Measurements from ENCODE around the gene COX17. TPM values are rescaled to one million over a fixed set of nuclear protein-coding genes. Genes with fewer than 3 reads are reported as not detected.
A peak's percentile ranks its signal among the peaks of the same experiment; 100 is the strongest.

COX17 gene
- total RNA-seq, 4 donors from 2014 or later, result 31.9 to 84.8 (median 62.7) TPM

- H3K36me3 ChIP-seq, result peaks cover 0 to 25% of the 10 kb centered on the region in 2 donors
These were observed 37.5 kb downstream of the COX17 start for GRCh38 chr3:119639494-119640350.

GRCh38 chr3:119637679-119638477 is 39.3 kb downstream of the COX17 start:
- TF ChIP-seq POLR2A (IDR thresholded peaks at IDR 0.05) (no peak), CTCF (IDR thresholded peaks at IDR 0.05) (no peak), POLR2AphosphoS5 (IDR thresholded peaks at IDR 0.05) (peak; percentile 48), EP300 (IDR thresholded peaks at IDR 0.05) (no peak)
- H3K36me3 ChIP-seq, result peaks cover 0 to 18% of the 10 kb centered on the region in 2 donors
- no peaks in the 10 kb centered on the region for H3K9me3 ChIP-seq
- ATAC-seq, result peak; percentile 56
- peak overlapping the region in 3 of 4 donors; percentile 42 to 81 (median 78) for H3K27ac ChIP-seq
- no peaks in the 10 kb centered on the region for H3K27me3 ChIP-seq
- WGBS, 2 donors (ENCODE audit: low coverage in 1 of 2), result 43 to 50% methylated on average over 3 of the region's 3 CpGs
- no peak overlapping the region for H3K4me3 ChIP-seq
- H3K4me1 ChIP-seq, result peaks cover 0 to 11% (median 5%) of the 10 kb centered on the region in 3 donors

More at GRCh38 chr3:119639494-119640350, 37.5 kb downstream of the COX17 start:
- peaks cover 0 to 11% (median 5%) of the 10 kb centered on the region in 3 donors for H3K4me1 ChIP-seq
- H3K4me3 ChIP-seq, result no peak overlapping the region
- WGBS, 2 donors (ENCODE audit: low coverage in 1 of 2), result 47 to 87% methylated on average over 2 of the region's 2 CpGs
- peak overlapping the region in 2 of 4 donors; percentile 42 to 78 for H3K27ac ChIP-seq
- H3K27me3 ChIP-seq, result no peaks in the 10 kb centered on the region
- TF ChIP-seq EP300 (IDR thresholded peaks at IDR 0.05), result no peak
- TF ChIP-seq CTCF (IDR thresholded peaks at IDR 0.05), result no peak
- TF ChIP-seq POLR2AphosphoS5 (IDR thresholded peaks at IDR 0.05), result no peak
- no peak for TF ChIP-seq POLR2A (IDR thresholded peaks at IDR 0.05)
- no peaks in the 10 kb centered on the region for H3K9me3 ChIP-seq
- ATAC-seq, result no peak

GRCh38 chr3:119636891-119637611 is 40.2 kb downstream of the COX17 start:
- Histone ChIP-seq H3K4me3 (no peak overlapping the region), H3K27me3 (no peaks in the 10 kb centered on the region), H3K9me3 (no peaks in the 10 kb centered on the region), H3K27ac (peak overlapping the region in 3 of 4 donors; percentile 42 to 81 (median 78)), H3K36me3 (peaks cover 0 to 11% of the 10 kb centered on the region in 2 donors), H3K4me1 (peaks cover 0 to 11% (median 5%) of the 10 kb centered on the region in 3 donors)
- WGBS, 2 donors (ENCODE audit: low coverage in 1 of 2), result 85 to 90% methylated on average over 4 of the region's 4 CpGs
- TF ChIP-seq POLR2AphosphoS5 (IDR thresholded peaks at IDR 0.05) (no peak), EP300 (IDR thresholded peaks at IDR 0.05) (no peak), CTCF (IDR thresholded peaks at IDR 0.05) (no peak), POLR2A (IDR thresholded peaks at IDR 0.05) (no peak)
- ATAC-seq, result no peak

- H3K27ac ChIP-seq, result peak overlapping the region in 2 of 4 donors; percentile 42 to 78
- WGBS, 2 donors (ENCODE audit: low coverage in 1 of 2), result 44 to 60% methylated on average over 1 of the region's 1 CpG
These were observed 41.0 kb downstream of the COX17 start for GRCh38 chr3:119636249-119636648.

More at GRCh38 chr3:119636249-119636648, 41.0 kb downstream of the COX17 start:
- ATAC-seq, result no peak
- TF ChIP-seq POLR2AphosphoS5 (IDR thresholded peaks at IDR 0.05) (no peak), POLR2A (IDR thresholded peaks at IDR 0.05) (no peak)
- Histone ChIP-seq H3K4me3 (no peak overlapping the region), H3K9me3 (no peaks in the 10 kb centered on the region), H3K36me3 (peaks cover 0 to 3% of the 10 kb centered on the region in 2 donors), H3K27me3 (no peaks in the 10 kb centered on the region), H3K4me1 (peaks cover 0 to 12% (median 5%) of the 10 kb centered on the region in 3 donors)

All from gastroesophageal sphincter (tissue), 4 donors.